GM21360 (cell line): ENCODE data around the gene CFAP99.

ENCODE experiments used
- ATAC-seq: cut with Tn5 transposase; IDR thresholded peaks from one replicate; pipeline ENCODE4 v1.9.1; 2021; ENCODE audit warnings: mild to moderate bottlenecking, moderate library complexity; ENCODE audit not compliant: unreplicated experiment

The CFAP99 gene

GRCh38 chr4:2445130-2445529 is 26.4 kb downstream of the CFAP99 start:
- ATAC-seq, result no peak

DNA sequence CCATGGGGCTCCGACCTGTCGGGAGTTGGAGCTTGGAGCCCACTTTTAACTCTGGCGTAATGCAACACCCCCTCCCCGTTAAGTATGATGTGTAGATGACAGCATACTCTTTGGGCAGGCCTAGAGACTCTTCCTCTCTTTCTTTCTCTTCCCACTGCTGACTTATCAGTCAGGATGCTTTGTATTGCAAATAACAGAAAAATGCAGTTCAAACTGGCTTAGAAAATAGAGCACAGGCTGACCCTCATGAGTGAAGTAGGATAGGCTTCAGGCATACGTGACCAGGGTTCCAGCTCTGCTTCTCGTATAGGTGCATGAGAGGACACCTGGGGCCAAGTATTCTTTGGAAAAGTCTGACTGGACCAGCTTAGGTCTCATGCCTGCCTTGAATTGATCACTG is 26.8 kb downstream of the CFAP99 start:
- no peak for ATAC-seq

- no peak for ATAC-seq
Observed at GRCh38 chr4:2446656-2447564, 28.2 kb downstream of the CFAP99 start.

- no peak for ATAC-seq
Observed at GRCh38 chr4:2448589-2448988, 29.8 kb downstream of the CFAP99 start.

- no peak for ATAC-seq
Observed at GRCh38 chr4:2449051-2449450, 30.3 kb downstream of the CFAP99 start.

DNA sequence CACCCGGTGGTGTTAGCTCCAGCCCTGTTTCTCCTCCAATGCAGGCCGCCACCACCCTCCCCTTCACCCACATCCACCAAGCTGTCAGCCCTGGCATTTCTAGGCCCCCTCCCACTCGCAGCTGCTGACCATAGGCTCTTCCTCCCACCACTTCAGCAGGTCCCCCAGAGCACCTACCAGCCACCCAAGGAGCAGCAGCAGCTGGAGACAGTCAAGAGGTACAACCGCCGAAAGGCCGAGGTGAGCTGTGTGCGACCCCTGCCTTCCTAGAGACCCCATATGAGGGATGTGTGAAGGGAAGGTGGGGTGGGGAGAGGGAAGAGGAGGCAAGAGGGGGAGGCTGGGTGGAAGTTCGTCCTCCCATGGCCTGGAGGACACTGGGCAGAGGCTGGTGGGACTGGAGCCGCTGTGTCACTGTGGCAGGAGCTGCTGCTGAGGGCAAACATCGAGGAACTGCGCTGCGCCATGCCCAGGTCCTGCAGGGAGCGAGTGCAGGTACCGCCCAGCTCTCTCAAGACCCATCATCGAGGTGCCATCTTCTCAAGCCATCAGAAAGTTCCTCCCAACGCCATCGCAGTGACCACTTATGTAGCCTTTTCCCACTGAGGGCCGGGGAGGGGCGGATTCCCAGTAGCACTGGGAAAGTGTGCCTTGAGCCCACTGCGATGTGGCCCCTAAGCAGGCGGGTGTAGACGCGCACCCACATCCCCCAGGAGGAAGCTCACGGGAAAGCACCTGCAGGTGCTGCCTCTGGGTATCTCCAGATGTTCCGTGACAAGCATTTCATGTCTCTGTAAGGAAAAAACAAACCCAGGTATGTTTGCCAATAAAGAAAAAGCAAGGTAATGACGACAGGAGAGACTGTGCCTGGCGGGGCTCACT is 31.0 kb downstream of the CFAP99 start:
- ATAC-seq, result no peak

DNA sequence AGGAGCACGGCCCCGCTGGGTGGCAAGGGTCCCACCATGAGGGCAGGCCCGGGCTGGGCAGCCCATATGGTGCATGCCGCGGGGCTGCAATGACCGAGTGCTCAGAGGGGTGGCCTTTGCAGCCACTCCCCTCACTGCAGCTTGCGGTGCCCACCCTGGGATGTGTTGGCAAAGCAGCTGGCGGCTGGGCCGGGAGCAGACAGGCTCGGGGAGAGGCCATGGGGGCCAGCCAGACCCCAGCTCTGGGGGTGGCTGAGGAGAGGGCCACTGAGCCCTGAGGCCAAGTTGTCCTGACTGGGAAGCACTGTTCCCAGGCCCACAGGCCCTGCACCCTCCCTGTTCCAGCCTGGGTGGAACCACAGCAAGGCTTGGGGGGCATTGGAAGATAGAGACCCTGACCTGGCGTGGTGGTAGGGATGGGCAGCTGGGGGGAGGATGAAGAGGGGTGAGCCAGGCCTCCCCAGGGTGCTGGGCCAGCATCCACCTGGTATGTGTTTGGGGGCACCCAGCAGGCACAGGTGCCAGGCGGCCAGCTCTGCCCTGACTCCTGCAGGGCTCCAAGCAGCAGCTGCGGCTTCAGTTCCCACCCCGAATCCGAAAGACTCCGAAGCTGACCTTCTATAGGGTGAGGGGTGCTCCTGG is 31.8 kb downstream of the CFAP99 start:
- ATAC-seq, result no peak

- no peak for ATAC-seq
Observed at GRCh38 chr4:2451036-2451520, 32.3 kb downstream of the CFAP99 start.

GRCh38 chr4:2451821-2452785 is 33.3 kb downstream of the CFAP99 start:
- no peak for ATAC-seq

DNA sequence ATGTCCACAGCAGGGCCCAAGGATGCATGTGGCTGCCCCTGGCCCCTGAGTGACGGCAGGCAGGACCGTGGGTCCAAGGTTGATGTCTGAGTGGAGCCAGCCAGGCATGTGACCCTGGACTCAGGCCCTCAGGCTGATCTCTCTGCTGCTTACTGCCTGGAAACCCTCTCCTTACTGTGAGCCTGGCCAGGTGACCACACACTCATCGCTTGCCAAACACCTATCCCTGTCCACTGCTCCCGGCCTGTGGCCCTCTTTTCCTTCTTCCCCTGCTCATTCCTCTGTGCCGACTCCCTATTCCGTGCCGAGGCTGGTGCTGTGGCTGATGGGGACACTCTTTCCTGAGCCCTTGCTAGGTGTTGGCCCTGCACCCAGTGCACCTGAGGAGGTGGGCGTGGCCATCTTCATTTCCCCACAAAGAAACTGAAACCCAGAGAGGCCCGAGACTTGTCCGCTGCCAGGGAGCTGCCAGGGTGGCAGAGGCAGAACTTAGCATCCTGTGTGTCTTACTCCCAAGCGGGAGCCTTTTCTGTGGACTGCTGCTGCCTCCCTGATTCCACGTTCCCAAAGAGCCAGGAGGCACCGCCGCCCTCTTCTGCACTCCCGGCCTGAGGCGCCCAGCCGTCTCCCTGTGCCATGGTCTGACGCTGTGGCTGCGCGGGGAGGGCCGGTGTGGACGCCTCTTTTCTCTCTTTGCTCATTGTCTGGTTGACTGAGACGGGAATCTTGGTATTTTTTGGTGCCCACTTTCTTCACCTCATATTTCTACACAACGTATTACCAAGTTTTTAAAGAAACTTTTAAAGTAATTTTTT is 38.9 kb downstream of the CFAP99 start:
- ATAC-seq, result no peak

DNA sequence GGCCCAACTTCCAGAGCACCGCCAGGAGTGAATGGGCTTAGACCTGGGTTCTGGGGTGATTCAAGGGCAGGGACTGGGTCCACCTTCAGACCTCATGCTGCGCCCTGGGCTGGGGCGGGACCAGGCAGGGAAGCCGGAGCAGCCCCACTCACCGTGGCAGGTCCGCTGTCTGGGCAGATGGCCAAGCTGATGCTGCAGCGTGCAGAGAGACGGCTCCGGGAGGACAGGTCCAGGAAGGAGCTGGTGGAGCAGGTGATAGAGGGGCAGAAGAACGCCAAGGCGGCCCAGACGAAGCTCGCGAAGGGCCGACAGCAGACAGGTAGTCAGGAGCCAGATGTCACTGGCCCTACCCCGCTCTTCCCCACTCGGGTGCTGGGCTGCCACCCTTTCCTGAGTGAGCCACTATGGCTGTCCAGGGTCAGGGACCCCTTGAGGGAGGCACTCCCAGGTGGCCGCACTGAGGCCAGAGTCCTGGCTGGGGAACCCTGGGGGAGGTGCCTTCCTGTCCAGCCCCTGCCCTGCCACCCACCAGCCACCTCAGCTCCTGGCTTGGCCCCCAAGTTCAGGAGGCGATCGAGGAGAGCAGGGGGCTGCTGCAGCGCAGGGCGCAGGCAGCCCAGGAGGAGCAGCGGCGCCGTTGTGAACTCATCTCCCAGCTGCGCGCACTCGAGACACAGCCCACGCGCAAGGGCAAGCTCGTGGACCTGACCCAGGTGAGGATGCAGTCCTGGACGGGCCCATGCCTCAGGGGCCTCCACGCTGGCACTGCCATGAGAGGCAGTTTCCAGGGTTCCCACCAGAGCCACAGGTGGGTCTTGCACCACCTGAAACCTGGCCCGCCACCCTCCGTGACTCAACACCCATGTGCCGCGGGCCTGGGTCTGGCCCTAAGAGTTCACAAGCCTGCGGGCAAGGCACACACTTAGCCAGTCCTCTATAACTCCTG is 40.1 kb downstream of the CFAP99 start:
- ATAC-seq, result no peak

- ATAC-seq, result no peak
Observed at GRCh38 chr4:2459589-2460349, 41.0 kb downstream of the CFAP99 start.

- no peak for ATAC-seq
Observed at GRCh38 chr4:2461246-2461960, 42.6 kb downstream of the CFAP99 start.

DNA sequence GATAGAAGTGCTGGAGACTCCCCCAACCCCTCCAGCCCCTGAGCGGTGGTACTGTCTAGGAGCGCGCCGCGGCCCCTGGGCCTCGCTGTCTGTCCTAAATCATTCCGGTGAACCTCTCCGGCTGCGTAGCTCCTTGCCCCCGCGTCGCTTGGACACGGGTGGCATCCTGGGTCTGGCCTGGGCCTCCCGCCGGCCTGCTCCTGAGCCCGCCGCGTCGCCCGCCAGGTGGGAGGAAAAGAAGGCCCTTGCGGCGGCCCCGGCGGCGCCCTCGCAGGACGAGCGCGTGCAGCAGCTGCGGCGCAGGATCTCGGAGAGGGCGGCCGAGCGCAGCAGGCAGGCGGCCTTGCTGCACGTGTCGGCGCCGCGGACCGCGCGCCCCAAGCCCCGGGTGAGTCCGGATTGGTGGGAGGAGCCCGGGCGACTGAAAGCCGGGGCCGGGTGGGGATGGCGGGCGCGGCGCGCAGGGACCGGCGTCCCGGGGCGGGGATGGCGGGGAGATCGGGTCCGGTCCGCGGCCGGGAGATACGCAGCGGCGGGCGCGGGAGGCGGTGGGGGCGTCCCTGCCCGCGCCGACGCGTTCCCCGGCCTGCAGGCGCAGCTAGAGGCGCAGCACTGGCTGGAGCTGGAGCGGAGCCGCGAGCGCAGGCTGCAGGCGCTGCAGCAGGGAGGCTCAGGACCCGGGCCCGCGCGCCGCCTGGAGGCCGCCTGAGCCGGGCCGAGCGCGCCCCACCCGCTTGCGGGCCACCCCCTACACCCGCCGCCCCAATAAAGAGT is 43.6 kb downstream of the CFAP99 start:
- ATAC-seq, result peak; percentile 66

GRCh38 chr4:2462992-2463762 is 44.4 kb downstream of the CFAP99 start:
- no peak for ATAC-seq
